SU-DHL-6 (cell line): Measurements from ENCODE around the gene EOLA1.
"Not testable (repeated sequence)": the region's sequence is repeated elsewhere in the genome, so short reads cannot be mapped to it uniquely, and the experiment has no call there.

Experiments
- H2AFZ ChIP-seq: fragments of 200-600 bp; sonication (generic); 2 replicates; pipeline ENCODE4 v1.6.1; 2014; ENCODE audit warnings: low read depth, mild to moderate bottlenecking, moderate library complexity, mixed read lengths, antibody characterized with exemption, low read length; ENCODE audit not compliant: severe bottlenecking
- H3F3A ChIP-seq: fragments of 200-600 bp; shearing (Covaris generic); 2 replicates; pipeline ENCODE4 v1.6.0; 2016; ENCODE audit warnings: antibody characterized with exemption, mild to moderate bottlenecking; ENCODE audit not compliant: insufficient read depth
- H3K27ac ChIP-seq: fragments of 200-600 bp; sonication (generic); 2 replicates; pipeline ENCODE4 v1.5.1; 2016; ENCODE audit warnings: low read depth, mild to moderate bottlenecking, low read length, moderate library complexity, mixed read lengths
- H3K27me3 ChIP-seq: fragments of 200-600 bp; sonication (generic), shearing (Covaris generic); 2 replicates; pipeline ENCODE4 v1.6.0; 2014; ENCODE audit warnings: mild to moderate bottlenecking, low read length
- H3K36me3 ChIP-seq: fragments of 200-600 bp; sonication (generic); 2 replicates; pipeline ENCODE4 v1.6.1; 2014; ENCODE audit warnings: mild to moderate bottlenecking, low read length, mixed read lengths
- H3K4me2 ChIP-seq: fragments of 300-600, 200-600 bp; shearing (Covaris generic), sonication (generic); 2 replicates; pipeline ENCODE4 v1.6.0; 2014; ENCODE audit warnings: low read length, low read depth, mild to moderate bottlenecking; ENCODE audit not compliant: poor library complexity, severe bottlenecking
- H3K4me3 ChIP-seq: fragments of 200-600 bp; sonication (generic); 2 replicates; pipeline ENCODE4 v1.5.1; 2014; ENCODE audit warnings: antibody characterized with exemption, low read length, mild to moderate bottlenecking, mixed read lengths; ENCODE audit not compliant: insufficient read depth, poor library complexity, severe bottlenecking
- H3K79me2 ChIP-seq: fragments of 200-600 bp; sonication (generic); 2 replicates; pipeline ENCODE4 v1.6.1; 2014; ENCODE audit warnings: mild to moderate bottlenecking, low read length, moderate library complexity; ENCODE audit not compliant: insufficient read depth
- H3K9ac ChIP-seq: fragments of 200-600 bp; sonication (generic); 2 replicates; pipeline ENCODE4 v1.7.0; 2014; ENCODE audit warnings: mild to moderate bottlenecking, low read length
- H3K9me2 ChIP-seq: fragments of 200-600 bp; sonication (generic); replicated peaks from 2 replicates; pipeline ENCODE4 v1.6.1; 2014; ENCODE audit warnings: low read length; ENCODE audit not compliant: insufficient read depth
- H3K9me3 ChIP-seq: fragments of 200-600 bp; sonication (generic); 2 replicates; pipeline ENCODE4 v1.6.1; 2014; ENCODE audit warnings: low read length, mixed read lengths; ENCODE audit not compliant: insufficient read depth
- H4K20me1 ChIP-seq: fragments of 200-600 bp; sonication (generic); 2 replicates; pipeline ENCODE4 v1.6.1; 2014; ENCODE audit warnings: low read depth, mild to moderate bottlenecking, antibody characterized with exemption, low read length, moderate library complexity, mixed read lengths

Gene EOLA1

DNA sequence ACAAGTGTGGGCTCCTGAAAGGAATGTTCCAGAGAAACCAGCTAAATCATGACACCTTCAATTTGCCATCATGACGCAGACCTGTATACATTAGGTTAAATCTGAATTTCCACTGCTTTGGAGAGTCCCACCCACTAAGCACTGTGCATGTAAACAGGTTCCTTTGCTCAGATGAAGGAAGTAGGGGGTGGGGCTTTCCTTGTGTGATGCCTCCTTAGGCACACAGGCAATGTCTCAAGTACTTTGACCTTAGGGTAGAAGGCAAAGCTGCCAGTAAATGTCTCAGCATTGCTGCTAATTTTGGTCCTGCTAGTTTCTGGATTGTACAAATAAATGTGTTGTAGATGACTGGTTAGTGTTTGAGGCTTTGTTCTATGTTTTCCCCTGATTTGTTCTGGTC is 6.2 kb downstream of the EOLA1 start:
- H4K20me1 ChIP-seq, H3K9me3 ChIP-seq, H3K9ac ChIP-seq, H3K27me3 ChIP-seq, H3K27ac ChIP-seq, H3K79me2 ChIP-seq, H3K4me2 ChIP-seq, H3F3A ChIP-seq, H3K4me3 ChIP-seq, H2AFZ ChIP-seq, H3K36me3 ChIP-seq, H3K9me2 ChIP-seq: not testable (repeated sequence)

- not testable (repeated sequence) for H3K36me3 ChIP-seq, H3K4me2 ChIP-seq
These were observed 7.0 kb downstream of the EOLA1 start for GRCh38 chrX:149547782-149548181.

DNA sequence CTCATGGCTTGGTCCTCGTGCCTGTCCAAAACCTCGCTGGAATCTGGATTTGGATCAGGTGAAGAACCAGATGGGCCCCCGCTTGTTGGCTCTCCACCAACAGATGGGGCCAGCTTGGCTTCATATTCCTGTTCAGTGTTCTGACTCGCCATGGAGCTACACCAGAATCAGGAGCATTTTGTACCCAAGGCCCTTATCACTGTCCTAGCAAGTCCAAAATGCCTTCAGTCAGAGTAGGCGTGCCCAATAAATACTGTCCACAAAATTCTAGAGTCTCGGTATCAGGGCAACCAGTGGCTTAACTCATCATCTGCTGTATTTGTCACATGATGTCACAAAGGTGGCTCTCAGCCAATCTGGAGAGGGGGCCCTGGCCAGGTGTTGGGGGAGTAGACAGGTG is 8.9 kb downstream of the EOLA1 start, which contains the start of gene HSFX3:
TSS of gene HSFX3 (minus strand) at position 224 of the 400 bp plus-strand sequence. CDS start at position 152, 72 bp downstream.
- not testable (repeated sequence) for H3K27me3 ChIP-seq, H3K36me3 ChIP-seq, H3K79me2 ChIP-seq, H3K9ac ChIP-seq, H3K4me3 ChIP-seq, H3K27ac ChIP-seq, H3F3A ChIP-seq, H4K20me1 ChIP-seq, H3K4me2 ChIP-seq, H2AFZ ChIP-seq, H3K9me3 ChIP-seq, H3K9me2 ChIP-seq

More at GRCh38 chrX:149547782-149548181, 7.0 kb downstream of the EOLA1 start:
- not testable (repeated sequence) for H4K20me1 ChIP-seq, H3K9ac ChIP-seq, H3F3A ChIP-seq, H3K27ac ChIP-seq, H3K9me3 ChIP-seq, H3K4me3 ChIP-seq, H3K9me2 ChIP-seq, H3K79me2 ChIP-seq, H2AFZ ChIP-seq, H3K27me3 ChIP-seq

DNA sequence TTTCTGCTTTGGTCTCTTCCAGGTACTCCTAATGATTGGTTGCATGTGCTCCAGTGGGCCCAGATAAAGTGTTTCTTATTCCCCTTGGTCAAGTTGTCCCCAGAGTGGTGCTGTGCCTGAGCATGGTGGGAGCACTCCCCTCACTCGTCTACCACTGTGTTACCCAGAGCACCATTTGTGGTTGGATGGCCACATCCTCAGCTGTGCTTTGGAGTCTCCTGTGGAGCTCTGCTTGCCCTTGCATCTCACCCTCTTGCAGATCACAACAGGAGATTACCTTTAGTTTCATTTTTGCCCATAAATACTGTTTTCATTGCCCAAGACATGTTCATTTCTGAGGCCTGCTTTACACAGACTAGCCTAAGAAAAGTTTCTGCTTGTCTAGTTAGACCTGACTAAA is 9.6 kb downstream of the EOLA1 start:
- H3K4me2 ChIP-seq, H3K9ac ChIP-seq, H3K36me3 ChIP-seq, H3K27ac ChIP-seq, H3K27me3 ChIP-seq, H3K9me2 ChIP-seq, H2AFZ ChIP-seq, H3F3A ChIP-seq, H4K20me1 ChIP-seq, H3K9me3 ChIP-seq, H3K4me3 ChIP-seq, H3K79me2 ChIP-seq: not testable (repeated sequence)

GRCh38 chrX:149551245-149551938 is 10.6 kb downstream of the EOLA1 start:
- H2AFZ ChIP-seq, H3K4me3 ChIP-seq, H3K9ac ChIP-seq, H3F3A ChIP-seq, H3K36me3 ChIP-seq, H3K9me3 ChIP-seq, H3K9me2 ChIP-seq, H3K27me3 ChIP-seq, H3K79me2 ChIP-seq, H4K20me1 ChIP-seq, H3K4me2 ChIP-seq, H3K27ac ChIP-seq: not testable (repeated sequence)

DNA sequence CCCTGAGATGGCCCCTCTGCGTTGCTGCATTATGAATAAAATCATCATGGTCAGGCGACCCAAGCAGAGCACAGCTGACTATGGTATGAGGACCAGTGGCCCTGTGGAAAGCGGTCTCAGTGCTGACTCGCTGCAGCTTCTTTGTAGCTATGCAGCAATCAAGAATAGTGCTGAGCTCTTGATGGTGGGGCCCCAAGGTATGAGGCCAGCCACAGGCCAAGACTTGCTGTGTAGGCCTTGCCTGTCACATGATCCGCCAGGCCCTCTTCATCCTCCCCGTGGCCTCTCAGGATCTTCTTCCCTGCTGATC is 11.1 kb downstream of the EOLA1 start:
- not testable (repeated sequence) for H3K27me3 ChIP-seq, H3K9me2 ChIP-seq, H3K9ac ChIP-seq

DNA sequence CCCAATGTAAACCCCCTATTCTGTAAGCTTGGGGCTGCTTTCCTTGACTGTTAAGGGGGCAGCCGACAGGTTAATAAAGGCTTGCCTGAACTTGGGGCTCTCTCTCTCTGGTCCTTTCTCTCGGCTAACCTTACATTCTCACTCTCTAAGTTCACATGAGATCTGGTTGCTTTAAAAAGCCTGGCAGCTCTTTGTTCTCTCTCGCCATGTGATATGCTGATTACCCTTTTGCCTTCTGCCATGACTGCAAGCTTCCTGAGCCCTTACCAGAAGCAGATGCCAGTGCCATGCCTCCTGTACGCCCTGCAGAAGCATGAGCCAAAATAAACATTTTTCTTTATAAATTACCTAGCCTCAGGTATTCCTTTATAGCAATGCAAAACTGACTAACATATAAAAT is 14.4 kb downstream of the EOLA1 start:
- not testable (repeated sequence) for H3K9me2 ChIP-seq, H3K9me3 ChIP-seq, H3K36me3 ChIP-seq, H3K27ac ChIP-seq, H3F3A ChIP-seq, H3K4me3 ChIP-seq, H2AFZ ChIP-seq, H3K79me2 ChIP-seq, H3K4me2 ChIP-seq, H4K20me1 ChIP-seq, H3K9ac ChIP-seq, H3K27me3 ChIP-seq

More for the DNA sequence above, 11.1 kb downstream of the EOLA1 start:
- H3K36me3 ChIP-seq, H3K9me3 ChIP-seq, H3F3A ChIP-seq, H3K4me3 ChIP-seq, H4K20me1 ChIP-seq, H2AFZ ChIP-seq, H3K4me2 ChIP-seq, H3K79me2 ChIP-seq, H3K27ac ChIP-seq: not testable (repeated sequence)
